Measurements from ENCODE around the gene NEK5.
"Not testable (repeated sequence)": the region's sequence is repeated elsewhere in the genome, so short reads cannot be mapped to it uniquely, and the experiment has no call there.

Gene NEK5, protein sequence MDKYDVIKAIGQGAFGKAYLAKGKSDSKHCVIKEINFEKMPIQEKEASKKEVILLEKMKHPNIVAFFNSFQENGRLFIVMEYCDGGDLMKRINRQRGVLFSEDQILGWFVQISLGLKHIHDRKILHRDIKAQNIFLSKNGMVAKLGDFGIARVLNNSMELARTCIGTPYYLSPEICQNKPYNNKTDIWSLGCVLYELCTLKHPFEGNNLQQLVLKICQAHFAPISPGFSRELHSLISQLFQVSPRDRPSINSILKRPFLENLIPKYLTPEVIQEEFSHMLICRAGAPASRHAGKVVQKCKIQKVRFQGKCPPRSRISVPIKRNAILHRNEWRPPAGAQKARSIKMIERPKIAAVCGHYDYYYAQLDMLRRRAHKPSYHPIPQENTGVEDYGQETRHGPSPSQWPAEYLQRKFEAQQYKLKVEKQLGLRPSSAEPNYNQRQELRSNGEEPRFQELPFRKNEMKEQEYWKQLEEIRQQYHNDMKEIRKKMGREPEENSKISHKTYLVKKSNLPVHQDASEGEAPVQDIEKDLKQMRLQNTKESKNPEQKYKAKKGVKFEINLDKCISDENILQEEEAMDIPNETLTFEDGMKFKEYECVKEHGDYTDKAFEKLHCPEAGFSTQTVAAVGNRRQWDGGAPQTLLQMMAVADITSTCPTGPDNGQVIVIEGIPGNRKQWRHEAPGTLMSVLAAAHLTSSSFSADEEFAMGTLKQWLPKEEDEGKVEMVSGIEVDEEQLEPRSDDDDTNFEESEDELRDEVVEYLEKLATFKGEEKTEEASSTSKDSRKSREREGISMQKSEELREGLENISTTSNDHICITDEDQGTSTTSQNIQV

DNA sequence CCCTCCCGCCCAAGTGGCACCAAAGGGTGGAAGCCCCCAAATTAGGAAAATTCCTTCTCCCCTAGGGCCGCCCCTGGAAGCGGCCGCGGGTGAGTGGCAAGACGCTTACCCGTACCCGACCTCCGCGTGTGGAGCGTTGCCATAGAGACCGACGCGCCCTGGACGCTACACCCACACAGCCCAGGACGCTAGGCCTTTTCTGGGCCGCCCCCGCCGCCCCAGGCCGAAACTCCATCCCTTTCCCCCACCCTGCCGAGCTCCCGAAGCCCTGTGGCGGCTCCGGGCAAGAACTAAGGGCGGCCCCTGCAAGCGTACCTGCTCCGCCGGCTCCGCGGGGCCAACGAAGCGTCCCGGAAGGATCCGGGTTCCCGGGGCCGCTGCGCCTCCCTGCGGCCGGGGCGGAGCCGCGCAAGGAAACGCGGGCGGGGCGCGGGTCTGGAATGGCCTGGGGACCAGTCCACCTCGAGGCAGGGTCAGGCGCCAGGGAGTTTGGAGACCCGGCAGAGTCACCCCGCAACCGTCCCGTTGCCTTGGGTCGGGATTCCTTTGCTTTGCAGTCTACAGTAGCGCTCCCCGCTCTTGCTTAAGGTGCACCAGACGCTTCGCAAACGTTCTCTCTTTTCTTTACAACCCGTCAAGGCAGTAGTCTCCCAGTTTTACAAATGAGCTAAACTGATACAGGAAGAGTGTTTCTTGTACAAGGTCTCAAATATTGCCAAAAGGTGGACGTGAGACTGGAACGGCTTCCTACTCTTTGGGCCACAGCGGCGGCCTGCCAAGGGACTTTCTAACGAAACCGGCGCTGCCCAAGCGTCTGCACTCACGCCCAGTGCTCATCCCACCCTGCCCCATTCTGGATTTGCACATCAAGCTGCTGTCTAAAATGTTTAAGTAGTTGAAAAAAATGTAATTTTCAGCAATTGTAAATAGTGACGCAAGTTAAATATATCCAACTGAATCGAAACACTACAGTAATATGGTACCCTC is at the start of gene NEK5:
Gene NEK5, minus strand, starts transcription at position 360 of the 987 bp plus-strand sequence. CDS start 1,591 bp downstream, outside the sequence.
- no peaks in the 10 kb centered on the region for H3K79me2 ChIP-seq (ENCODE audit: insufficient read depth, low read length)
- H3K9me3 ChIP-seq (ENCODE audit: insufficient read depth, low read length, severe bottlenecking): no peaks in the 10 kb centered on the region
- peaks cover 3% of the 10 kb centered on the region; the same call in 1 of the 2 replicates for H4K20me1 ChIP-seq (ENCODE audit: insufficient read depth, low read length)
- no peak within 1 kb of the TSS for H3K9ac ChIP-seq (ENCODE audit: low read depth, low read length)
- H3K27ac ChIP-seq (ENCODE audit: low read length): no peak within 1 kb of the TSS
- H3K36me3 ChIP-seq (ENCODE audit: insufficient read depth, low read length): no peaks in the 10 kb centered on the region
- peak; percentile 80 for ATAC-seq (ENCODE audit: insufficient read depth, low read depth)
- peaks cover 18% of the 10 kb centered on the region for H3K4me1 ChIP-seq (ENCODE audit: insufficient read depth, low read length)
- peak; percentile 88 for TF ChIP-seq EZH2 (IDR thresholded peaks at IDR 0.05; ENCODE audit: borderline replicate concordance, low read depth, low read length, severe bottlenecking)
- TF ChIP-seq, protein P1, sequence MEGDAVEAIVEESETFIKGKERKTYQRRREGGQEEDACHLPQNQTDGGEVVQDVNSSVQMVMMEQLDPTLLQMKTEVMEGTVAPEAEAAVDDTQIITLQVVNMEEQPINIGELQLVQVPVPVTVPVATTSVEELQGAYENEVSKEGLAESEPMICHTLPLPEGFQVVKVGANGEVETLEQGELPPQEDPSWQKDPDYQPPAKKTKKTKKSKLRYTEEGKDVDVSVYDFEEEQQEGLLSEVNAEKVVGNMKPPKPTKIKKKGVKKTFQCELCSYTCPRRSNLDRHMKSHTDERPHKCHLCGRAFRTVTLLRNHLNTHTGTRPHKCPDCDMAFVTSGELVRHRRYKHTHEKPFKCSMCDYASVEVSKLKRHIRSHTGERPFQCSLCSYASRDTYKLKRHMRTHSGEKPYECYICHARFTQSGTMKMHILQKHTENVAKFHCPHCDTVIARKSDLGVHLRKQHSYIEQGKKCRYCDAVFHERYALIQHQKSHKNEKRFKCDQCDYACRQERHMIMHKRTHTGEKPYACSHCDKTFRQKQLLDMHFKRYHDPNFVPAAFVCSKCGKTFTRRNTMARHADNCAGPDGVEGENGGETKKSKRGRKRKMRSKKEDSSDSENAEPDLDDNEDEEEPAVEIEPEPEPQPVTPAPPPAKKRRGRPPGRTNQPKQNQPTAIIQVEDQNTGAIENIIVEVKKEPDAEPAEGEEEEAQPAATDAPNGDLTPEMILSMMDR (IDR thresholded peaks at IDR 0.05; ENCODE audit: borderline replicate concordance, extremely low read depth, low read length, poor library complexity, severe bottlenecking): peak; percentile 53
- peak within 1 kb of the TSS; percentile 64; the same call in 1 of the 2 replicates for H2AFZ ChIP-seq (ENCODE audit: low read depth, low read length)
- peak within 1 kb of the TSS in 1 of 2 experiments; percentile 44; a peak in 2 of 4 replicates for H3K4me3 ChIP-seq (ENCODE audit: low read depth in 1 of 2, low read length in 2 of 2)
- H3K4me2 ChIP-seq (ENCODE audit: insufficient read depth, low read length): peak within 1 kb of the TSS; percentile 60
- peak; percentile 35 for DNase-seq
- H3K27me3 ChIP-seq (ENCODE audit: insufficient read depth, low read length, poor library complexity): peaks cover 70% of the 10 kb centered on the region

DNA sequence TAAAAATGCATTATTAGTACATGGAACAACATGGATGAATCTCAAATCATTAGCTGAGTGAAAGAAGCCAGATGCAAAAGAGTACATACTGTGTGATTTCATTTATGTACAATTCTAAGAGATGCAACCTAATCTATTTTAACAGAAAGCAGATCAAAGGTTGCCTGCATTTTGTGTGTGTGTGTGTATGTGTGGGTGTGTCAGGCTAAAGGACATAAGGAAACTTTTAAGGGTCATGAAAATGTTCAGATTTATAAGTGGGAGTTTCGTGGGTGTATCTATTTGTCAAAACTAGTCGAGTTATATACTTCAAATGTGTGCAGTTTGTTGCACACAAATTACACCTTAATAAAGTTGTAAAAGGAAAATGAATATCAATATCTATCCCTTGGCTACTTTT is 48.4 kb upstream of the NEK5 start:
- TF ChIP-seq, protein P1 (IDR thresholded peaks at IDR 0.05; ENCODE audit: borderline replicate concordance, extremely low read depth, low read length, poor library complexity, severe bottlenecking): no peak
- no peak for TF ChIP-seq EZH2 (IDR thresholded peaks at IDR 0.05; ENCODE audit: borderline replicate concordance, low read depth, low read length, severe bottlenecking)
- H2AFZ ChIP-seq (ENCODE audit: low read depth, low read length): no peak overlapping the region

DNA sequence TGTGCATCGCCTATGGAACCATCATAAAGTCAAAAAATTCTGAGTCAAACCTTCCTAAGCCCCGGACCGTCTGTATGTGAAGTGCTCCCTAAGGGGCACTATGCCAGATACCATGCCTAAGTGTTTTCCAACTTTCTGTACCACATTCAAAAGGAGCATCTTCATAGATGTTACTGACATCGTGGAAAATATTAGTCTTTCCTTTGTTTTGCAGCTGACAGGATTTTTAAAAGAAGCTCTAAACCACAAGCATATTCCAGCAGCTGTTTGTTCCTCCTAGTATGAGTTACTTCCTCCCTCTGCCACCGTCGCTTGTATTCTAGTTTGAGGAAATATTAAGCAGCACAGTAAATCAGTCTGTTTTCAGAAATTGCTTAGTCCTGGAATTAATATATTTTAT is 45.1 kb upstream of the NEK5 start:
- H3K27ac ChIP-seq (ENCODE audit: low read length); H3K4me3 ChIP-seq (ENCODE audit: low read depth in 1 of 2, low read length in 2 of 2); H3K4me2 ChIP-seq (ENCODE audit: insufficient read depth, low read length); H3K27me3 ChIP-seq (ENCODE audit: insufficient read depth, low read length, poor library complexity); ATAC-seq (ENCODE audit: insufficient read depth, low read depth); H4K20me1 ChIP-seq (ENCODE audit: insufficient read depth, low read length); H3K9me3 ChIP-seq (ENCODE audit: insufficient read depth, low read length, severe bottlenecking); H3K4me1 ChIP-seq (ENCODE audit: insufficient read depth, low read length); H3K9ac ChIP-seq (ENCODE audit: low read depth, low read length); DNase-seq; H2AFZ ChIP-seq (ENCODE audit: low read depth, low read length); H3K79me2 ChIP-seq (ENCODE audit: insufficient read depth, low read length): not testable (repeated sequence)
- peaks cover 65% of the 10 kb centered on the region for H3K36me3 ChIP-seq (ENCODE audit: insufficient read depth, low read length)

More for the DNA sequence above, 48.4 kb upstream of the NEK5 start:
- Histone ChIP-seq H3K36me3 (ENCODE audit: insufficient read depth, low read length) (peaks cover 64% of the 10 kb centered on the region), H3K79me2 (ENCODE audit: insufficient read depth, low read length) (no peaks in the 10 kb centered on the region), H3K9me3 (ENCODE audit: insufficient read depth, low read length, severe bottlenecking) (no peaks in the 10 kb centered on the region), H3K4me1 (ENCODE audit: insufficient read depth, low read length) (no peaks in the 10 kb centered on the region), H3K27ac (ENCODE audit: low read length) (no peak overlapping the region), H3K4me3 (ENCODE audit: low read depth in 1 of 2, low read length in 2 of 2) (no peak overlapping the region), H3K4me2 (ENCODE audit: insufficient read depth, low read length) (no peak overlapping the region), H4K20me1 (ENCODE audit: insufficient read depth, low read length) (no peaks in the 10 kb centered on the region), H3K27me3 (ENCODE audit: insufficient read depth, low read length, poor library complexity) (no peaks in the 10 kb centered on the region), H3K9ac (ENCODE audit: low read depth, low read length) (no peak overlapping the region)
- ATAC-seq (ENCODE audit: insufficient read depth, low read depth): no peak
- no peak for DNase-seq
